Measurements from ENCODE around the gene BLM.
"Not testable (repeated sequence)": the region's sequence is repeated elsewhere in the genome, so short reads cannot be mapped to it uniquely, and the experiment has no call there.

BLM gene

GRCh38 chr15:90825115-90825899, 108.2 kb downstream of the BLM start:
- not testable (repeated sequence) for DNase-seq

GRCh38 chr15:90826206-90826885, 109.2 kb downstream of the BLM start:
- not testable (repeated sequence) for DNase-seq

GRCh38 chr15:90826886-90827435, 109.8 kb downstream of the BLM start:
- DNase-seq, result no peak

GRCh38 chr15:90828111-90828510, 111.0 kb downstream of the BLM start:
- DNase-seq, result no peak

GRCh38 chr15:90829126-90829525, 112.0 kb downstream of the BLM start:
- no peak for DNase-seq

GRCh38 chr15:90829942-90830440, 112.8 kb downstream of the BLM start:
- DNase-seq, result peak; percentile 94

GRCh38 chr15:90834626-90835025, 117.5 kb downstream of the BLM start:
- no peak for DNase-seq

GRCh38 chr15:90836296-90836871, 119.2 kb downstream of the BLM start:
- DNase-seq, result peak; percentile 85

GRCh38 chr15:90837094-90837493, 119.9 kb downstream of the BLM start:
- DNase-seq, result no peak

GRCh38 chr15:90838139-90838538, 121.0 kb downstream of the BLM start:
- peak; percentile 72 for DNase-seq

GRCh38 chr15:90838544-90838943, 121.4 kb downstream of the BLM start:
- no peak for DNase-seq

- peak; percentile 86 for DNase-seq
Observed at GRCh38 chr15:90839187-90840071, 122.3 kb downstream of the BLM start.

GRCh38 chr15:90840157-90840855, 123.2 kb downstream of the BLM start:
- no peak for DNase-seq

- no peak for DNase-seq
Observed at GRCh38 chr15:90840954-90841353, 123.8 kb downstream of the BLM start.

- DNase-seq, result peak; percentile 40
Observed at GRCh38 chr15:90844696-90845095, 127.5 kb downstream of the BLM start.

GRCh38 chr15:90845201-90845949, 128.2 kb downstream of the BLM start:
- peak; percentile 96 for DNase-seq

GRCh38 chr15:90849424-90849823, 132.3 kb downstream of the BLM start:
- DNase-seq, result not testable (repeated sequence)

- no peak for DNase-seq
Observed at GRCh38 chr15:90851114-90851513, 134.0 kb downstream of the BLM start.

- DNase-seq, result no peak
Observed at GRCh38 chr15:90851940-90852339, 134.8 kb downstream of the BLM start.

GRCh38 chr15:90855139-90855538, 138.0 kb downstream of the BLM start:
- no peak for DNase-seq

GRCh38 chr15:90857337-90857736, 140.2 kb downstream of the BLM start:
- DNase-seq, result no peak
